Inflammatory macrophage treated with lipopolysaccharide for 4 hours (primary cell): ENCODE results near the gene FLII.

Experiments used
- DNase-seq: peaks from one replicate; pipeline ENCODE4 v3.0.0-alpha.2; 2020

The FLII gene

DNA sequence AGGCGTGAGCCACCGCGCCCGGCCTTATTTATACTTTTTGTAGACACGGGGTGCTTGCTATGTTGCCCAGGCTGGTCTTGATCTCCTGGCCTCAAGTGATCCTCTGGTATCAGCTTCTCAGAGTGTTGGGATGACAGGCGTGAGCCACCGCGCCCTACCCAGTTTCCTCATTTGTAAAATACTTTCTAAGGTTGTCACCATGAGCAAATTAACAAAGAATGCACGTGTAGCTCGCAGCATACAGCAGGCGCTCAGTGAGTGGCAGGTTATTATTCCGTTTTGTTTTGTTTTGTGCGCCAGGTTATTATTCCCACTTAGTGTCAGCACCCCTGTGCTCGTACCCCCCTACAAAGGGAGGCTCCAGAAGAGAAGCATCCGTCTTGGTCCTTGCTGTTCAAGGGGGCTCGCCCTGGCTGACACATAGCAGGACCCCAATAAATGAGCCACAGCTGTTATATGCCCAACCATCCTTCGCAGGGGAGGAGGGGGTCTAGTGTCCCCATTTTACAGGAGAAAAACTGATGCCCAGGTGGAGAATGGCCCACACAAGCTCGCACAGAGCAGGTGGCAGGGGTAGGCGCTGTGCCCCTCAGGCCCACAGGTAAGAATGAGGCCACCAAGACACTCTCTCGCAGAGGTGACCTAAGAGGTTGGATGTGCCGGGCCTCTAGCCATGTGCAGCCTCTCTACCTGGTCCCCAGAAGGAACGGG is 1.2 kb upstream of the FLII start:
- DNase-seq, result no peak

DNA sequence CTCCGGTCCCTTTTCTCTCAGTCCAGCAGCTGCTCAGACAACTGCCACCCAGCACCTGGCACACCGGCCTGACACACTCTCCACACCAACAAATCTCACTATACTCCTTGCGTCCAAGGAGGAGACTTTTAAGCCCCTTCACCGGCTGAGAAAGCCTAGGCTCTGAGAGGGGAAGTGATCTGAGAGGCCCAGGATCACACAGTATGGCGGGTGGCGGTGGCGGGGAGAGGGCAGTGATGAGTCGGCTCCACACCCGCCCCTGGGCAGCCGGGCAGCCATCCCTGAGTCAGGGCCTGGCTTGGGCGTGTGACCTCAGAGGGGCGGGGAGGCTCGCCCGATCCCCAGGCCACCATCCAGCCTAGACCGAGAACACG is 569 bp downstream of the FLII start:
- DNase-seq, result peak; percentile 93

DNA sequence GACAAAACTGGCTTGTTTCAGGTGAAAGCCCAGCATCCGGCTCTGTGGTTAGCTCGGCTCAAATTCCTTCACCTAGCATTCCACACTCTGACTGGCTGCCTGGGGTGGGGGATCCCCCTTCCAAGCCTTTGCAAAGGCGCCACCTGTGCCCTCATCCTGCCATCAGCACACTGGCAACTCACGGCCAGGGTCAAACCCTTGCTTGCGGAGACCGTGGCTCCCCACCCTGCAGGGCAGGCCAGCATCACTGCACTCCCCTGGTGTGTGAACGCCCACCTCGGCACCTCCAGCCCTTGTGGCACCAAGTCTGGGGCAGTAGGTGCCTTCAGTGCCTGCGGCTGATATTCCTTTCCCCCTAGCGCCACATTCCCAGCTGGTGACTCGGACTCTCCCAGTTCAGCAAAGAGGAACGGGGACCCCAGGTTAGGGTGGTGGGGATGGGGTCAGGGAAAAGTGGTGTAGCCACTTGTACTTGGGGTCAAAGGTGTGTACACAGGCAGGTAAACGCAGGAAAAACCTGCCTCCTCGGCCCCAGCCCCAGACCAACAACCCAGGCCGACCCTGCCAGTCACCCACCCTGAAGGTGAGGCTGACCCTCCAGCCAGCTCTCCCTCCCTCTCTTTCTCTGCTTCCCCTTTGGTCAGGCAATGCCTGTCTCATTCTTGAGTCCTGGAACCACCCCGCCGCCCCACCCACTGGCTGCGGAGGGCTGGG is 1.1 kb downstream of the FLII start:
- DNase-seq, result peak; percentile 80

DNA sequence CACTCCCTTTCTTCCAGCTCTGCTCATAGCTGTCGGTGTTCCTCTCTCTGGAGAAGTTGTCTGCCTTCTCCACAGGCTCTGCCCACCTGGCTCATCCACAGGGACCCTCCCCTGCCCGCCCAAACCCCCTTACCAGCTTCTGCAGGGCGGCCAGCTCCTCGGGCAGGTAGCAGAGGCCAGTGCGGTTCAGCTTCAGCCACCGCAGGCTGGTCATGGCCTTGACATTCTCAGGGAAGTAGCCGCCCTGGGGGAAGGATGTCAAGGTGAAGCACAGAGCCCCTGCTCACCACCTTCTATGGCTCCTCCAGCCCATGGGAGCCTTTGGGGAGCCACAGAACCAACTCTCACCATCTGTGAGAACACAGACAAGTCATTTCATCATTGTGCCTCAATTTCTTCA is 1.8 kb downstream of the FLII start:
- DNase-seq, result no peak

DNA sequence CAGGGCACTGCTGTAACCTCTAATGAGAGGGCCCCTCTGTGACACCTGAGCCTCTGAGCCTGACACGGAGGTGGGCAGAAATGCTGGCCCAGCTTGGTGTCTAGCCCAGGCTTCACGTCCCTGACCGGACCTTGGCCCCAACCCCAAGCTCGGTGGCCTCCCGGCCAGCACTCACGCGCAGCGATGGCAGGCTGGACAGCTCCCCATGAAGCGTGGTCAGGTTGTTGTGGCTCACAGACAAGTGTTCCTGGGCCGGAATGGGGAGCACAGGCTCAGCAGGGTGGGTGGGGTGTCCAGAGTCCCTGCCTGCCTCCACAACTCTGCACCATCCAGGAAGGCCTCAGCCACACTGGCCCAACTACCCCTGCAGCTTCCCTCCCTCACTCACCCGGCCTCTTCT is 2.2 kb downstream of the FLII start:
- DNase-seq, result no peak

DNA sequence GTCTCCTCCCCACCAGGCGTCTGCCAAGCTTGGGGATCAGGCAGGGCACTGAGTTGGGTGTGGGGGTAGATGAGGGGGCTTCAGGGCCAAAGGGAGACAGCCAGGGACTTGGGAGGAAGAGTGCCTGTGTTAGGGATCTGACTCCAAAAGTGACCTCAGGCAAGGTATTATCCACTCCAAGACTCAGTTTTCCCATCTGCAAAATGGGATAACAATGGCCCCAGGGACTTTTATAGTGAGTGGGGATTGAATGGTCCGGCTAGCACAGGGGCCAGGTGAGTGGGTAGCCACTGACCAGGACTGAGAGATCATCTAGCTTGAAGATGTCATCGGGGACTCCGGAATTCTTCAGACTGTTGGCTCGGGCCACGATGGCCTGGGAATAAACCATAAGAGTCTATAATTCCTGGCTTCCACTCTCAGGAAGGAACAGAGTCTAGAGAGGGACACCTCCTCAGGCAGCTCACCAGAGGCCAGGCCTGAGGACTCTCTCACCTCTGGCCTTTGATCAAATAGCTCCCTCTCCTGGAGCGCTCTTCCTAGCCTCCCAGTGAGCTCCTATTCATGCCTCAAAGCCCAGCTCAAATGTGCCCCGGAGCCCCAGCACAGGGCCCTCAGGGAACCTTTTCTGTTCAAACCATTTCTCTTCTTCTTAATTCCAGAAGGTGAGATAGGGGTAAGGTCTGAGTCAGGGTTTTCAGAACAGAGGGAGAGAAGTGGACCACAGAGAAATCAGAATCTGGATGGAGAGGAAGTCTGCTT is 3.5 kb downstream of the FLII start:
- no peak for DNase-seq

DNA sequence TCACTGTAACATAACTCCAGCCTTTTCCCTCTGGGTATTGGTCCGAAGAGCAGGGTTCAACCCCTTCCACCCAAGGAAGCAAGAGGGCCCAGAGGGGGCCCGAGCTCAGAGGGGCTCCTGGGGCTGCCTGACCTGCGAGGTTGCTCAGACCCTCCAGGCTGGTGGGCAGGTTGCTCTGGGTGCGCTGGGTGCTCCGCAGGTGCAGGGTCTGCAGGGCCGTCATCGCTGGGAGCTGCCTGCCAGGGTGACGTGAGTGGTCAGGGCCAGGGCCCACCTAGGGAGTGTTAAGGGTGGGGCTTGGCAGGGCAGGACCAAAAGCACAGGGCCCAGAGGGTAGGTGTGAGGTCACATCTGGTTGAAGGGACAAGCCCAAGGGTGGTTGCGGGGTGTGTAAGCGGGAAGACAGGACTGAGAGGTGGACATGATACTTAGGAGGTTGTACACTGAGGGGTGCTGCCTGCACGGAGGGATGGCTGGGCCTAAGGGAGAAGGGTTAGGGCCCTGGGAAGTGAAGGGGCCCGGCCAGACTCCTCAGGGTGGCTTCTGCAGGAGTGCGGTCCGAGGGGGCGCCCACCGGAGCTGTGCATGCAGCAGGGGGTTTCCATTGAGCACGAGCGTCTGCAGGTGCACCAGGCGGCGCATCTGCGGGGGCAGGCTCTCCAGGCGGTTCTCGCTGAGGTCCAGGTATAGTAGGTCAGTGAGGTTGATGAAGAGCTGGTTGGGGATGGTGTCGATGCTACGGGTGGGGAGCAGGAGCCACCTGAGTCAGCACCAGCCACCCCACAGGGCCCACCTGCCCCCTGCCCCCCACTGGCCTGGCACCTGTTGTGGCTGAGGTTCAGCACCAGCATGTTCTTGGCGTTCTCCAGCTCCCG is 4.4 kb downstream of the FLII start:
- no peak for DNase-seq

DNA sequence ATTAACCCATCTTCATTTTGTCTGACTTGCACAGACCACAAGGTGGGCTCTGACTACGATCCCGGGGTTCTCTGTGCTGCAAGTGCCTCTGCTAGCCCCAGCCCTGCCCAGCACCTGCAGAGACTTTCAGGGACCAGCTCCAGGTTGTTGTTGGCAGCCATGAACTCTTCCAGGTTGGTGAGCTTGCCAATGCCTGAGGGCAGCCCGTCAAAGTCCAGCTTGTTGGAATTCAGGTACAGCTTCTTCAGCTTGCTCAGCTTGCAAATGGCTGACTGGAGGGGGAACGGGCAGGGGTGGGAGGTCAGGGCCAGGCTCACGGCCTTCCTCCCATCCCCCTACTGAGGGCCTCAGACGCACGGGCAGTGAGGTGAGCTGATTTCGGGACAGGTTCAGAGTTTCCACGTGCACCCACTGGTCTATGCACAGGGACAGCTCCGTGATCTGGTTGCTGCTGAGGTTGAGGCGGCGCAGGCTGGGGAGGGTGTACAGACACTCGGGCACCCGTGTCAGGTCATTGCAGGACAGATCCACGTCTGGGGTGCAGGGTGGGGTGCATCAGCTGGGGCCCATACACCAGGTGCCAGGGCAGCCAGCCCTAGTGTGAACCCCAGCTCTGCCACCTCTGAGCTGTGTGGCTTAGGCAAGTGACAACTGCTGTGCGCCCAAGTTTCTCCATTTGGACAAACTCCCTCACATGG is 5.2 kb downstream of the FLII start:
- no peak for DNase-seq

DNA sequence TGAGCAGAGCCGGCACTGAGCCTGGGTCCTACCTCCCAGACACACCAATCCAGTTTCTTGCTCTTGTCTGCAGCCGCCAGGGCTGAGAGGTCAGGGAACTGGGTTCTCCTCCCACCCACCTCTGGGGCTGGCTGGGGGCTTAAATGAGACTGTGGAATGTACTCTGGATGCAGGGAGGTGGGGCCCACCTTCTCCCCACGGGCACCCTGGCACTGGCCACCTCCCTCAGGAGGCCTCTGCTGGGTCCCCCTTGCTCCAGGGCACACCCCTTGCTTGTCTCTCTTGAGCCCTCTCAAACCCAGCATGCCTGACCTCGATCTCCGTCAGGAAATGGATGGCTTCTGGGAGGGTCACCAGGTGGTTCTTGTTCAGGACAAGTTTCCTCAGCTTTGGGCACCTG is 6.4 kb downstream of the FLII start:
- DNase-seq, result no peak

DNA sequence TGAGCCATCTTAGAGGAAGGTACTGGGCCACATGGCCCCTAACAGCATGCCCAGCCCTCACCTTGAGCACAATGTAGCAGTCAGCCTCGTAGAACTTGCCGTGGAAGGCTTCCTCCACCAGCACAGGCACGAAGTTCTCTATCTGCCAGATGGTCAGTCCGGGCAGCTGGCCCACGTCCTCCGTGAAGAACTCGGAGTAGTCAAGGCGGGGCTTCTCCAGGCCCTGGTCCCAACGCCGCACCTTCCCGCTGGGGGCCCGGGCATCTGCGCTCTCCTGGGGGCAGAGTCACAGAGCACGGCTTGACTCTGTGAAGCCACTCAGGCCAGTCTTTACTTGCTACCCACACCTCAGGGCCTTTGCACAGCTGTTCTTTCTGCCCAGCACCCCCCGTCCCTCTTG is 7.3 kb downstream of the FLII start:
- DNase-seq, result no peak

DNA sequence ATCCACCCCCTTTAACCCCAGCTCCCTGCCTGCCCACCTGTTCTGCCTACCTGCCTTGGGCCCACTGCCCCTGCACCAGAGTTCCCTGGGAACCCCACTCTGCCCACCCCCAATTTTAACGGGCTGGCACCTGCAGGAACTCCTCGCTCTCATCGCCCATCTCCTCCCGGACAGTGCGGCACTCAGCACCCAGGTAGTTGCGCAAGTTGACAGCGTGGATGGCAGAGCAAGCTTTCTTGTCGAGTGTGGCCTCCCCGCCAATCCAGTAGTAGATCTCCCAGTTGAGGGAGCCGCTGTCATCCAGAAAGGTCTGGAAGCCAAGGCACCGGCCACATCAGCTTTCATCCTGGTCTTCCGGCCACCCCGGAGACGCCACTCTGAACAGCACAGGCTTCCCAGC is 7.8 kb downstream of the FLII start:
- DNase-seq, result no peak

DNA sequence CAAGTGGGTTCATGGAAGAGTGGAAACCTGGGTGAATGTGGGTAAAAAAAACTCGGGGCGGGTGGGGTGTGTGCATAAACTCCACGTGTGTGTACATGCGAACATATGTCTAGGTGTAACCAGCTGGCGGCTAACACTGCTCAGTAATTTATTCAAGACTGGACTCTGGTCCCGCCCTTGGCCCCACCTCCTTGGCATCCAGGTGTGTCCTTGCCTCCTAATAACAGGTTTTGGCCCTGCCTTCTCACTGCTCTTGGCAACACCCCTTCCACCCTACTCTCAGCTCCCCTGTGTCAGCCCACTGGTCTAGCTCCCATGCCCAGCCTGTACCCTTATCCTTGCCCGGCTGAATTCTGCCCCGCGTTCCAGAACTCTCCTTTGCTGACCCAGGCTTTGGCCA is 8.3 kb downstream of the FLII start:
- no peak for DNase-seq

DNA sequence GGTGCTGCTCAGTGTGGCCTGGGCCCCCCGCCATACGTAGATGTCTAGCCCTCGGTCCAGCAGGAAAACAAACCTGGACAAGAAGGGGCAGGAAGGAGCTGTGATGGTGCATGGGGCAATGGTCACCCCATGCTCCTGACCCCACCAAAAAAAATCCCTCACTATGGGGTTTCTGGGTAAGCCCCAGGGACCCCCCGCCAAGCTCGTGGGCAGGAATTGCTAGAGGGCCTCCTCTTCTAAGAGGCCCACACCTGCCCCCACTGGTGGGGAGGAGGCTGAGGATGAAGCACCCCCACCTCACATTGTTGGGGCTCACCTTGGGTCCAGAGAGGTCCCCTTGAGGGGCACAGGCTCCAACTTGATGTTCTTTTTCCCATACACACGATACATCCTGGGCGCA is 9.7 kb downstream of the FLII start:
- DNase-seq, result no peak

DNA sequence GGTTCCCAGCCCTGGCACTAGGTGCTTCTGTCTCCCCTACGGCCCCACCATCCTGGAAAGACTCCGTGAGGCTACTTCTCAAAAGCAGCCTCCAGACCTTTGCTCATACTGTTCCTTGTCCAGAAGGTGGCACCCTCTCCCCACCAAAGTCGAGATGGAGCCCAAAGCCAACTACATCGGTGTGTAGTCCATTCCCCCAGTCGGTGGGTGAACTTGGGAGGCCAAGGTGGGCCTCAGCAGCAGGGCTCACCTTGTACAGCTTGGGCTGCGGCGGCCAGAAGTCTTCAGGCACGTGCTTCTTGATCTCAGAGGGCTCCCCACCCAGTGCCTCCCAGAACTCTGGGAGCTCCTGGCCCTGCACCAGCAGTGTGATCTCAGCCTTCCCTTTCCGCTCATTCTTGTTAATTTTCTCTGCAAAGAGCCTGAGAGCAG is 10.2 kb downstream of the FLII start:
- peak; percentile 57 for DNase-seq

DNA sequence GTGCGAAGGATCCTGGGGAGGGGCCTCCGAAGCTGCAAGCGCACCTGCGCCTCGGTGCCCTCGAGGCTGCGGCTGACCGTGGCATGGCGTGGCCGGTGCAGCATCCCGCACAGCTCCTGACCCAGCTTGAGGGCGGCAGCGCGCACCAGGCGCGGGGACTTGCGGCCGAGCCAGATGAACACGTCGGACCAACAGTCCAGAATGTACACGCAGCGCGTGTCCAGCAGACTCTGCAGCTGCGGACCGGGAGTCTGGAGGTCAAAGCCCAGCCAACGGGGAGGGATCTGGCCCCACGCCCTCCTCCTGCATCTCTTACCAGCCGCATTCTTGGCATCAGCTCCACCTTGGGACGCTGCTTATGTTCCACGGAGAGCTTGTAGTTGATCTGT is 10.9 kb downstream of the FLII start:
- DNase-seq, result no peak

DNA sequence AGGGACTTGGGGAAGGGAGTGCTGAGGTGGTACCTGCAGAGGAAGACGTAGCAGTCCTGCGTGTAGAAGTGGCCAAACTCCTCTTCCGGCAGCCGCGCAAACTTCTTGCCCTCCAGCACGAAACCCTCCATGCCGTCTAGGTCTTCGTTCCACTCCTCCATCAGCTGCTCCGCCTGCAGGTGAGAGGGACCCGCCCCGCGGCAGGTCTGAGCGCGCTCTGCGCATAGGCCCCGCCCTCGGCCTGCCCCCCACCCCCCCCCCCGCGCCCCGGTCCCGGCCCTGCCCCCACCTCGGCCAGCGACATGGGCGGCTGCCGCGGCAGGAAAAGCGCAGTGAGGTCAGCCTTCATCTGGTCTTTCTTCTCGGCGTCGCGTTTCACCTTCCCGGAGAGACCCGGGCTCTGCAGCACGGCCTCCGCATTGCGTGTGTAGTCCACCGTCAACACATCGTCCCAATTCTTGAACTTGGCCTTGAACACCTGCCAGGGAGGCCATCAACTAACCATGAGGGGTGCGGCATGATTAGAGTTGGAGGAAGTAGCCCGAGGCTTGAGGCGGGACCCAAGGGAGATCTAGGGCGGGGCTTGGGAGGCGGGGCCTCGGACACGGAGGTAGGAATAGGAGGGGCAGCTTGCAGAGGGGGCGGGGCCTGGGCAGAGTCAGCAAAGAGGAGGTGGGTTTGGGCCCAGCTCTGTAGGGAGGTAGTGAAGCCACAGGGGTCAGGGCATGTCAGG is 11.5 kb downstream of the FLII start:
- peak; percentile 63 for DNase-seq

DNA sequence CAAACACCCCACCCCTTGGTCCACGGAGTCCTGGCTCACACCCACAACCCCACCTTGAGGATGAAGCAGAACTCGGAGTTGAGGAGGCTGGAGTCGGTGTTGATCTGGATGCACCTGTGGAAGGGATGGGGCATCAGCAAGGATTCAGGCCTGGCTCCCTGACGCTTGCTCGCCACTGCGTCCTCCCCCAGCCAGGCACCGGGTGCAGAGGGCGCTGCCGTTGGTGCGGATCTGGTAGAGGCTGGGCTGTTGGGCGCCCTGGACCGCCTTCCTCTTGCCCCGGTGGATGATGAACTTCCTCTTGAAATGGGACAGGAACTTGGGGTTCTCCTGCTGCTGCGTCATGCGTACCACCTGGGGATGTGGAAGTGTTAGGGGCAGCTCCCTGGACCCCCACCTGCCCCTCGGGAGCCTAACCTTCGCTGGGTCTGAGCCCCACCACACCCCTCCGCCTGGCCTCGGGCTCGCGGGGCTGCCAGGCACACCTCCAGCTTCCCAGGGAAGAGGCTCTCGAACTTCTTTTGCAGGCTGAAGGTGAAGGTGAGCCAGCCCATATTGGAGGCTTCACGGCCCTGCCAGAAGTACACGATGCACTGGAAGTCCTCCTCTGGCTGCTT is 12.3 kb downstream of the FLII start:
- no peak for DNase-seq

DNA sequence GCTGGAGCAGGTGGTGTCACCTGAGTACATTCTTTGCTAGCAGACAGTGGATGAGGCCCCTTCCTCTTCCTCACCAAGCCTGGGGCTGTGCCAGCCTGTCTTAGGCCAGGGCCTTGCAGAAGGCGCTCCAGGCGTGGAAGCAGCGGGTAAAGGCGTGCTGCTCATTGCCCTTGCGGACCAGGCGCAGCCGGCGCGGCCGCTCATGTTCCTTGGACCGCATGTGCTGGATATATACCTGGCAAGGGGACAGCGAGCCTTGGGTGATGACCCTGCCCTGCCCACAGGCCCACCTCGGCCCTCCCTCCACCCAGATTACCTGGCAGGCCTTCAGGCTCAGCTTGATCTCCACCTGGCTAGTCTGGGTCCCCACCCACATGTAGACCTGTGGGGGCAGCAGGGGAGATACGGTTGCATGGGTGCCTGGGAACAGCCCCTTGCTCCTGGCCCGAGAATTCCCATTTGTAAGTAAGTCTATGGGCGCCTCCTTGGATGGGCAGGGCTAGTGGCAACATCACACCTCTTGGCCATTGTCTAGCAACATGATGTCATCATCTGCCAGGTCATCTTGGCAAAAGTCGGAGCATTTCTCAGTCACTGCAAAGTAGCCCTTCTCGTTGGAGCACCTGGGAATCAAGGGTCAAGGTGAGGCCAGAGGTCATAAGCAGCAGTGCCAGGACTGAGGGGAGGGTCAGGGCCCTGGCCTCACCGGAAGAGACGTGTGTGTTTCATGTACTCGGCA is 13.3 kb downstream of the FLII start:
- DNase-seq, result no peak

DNA sequence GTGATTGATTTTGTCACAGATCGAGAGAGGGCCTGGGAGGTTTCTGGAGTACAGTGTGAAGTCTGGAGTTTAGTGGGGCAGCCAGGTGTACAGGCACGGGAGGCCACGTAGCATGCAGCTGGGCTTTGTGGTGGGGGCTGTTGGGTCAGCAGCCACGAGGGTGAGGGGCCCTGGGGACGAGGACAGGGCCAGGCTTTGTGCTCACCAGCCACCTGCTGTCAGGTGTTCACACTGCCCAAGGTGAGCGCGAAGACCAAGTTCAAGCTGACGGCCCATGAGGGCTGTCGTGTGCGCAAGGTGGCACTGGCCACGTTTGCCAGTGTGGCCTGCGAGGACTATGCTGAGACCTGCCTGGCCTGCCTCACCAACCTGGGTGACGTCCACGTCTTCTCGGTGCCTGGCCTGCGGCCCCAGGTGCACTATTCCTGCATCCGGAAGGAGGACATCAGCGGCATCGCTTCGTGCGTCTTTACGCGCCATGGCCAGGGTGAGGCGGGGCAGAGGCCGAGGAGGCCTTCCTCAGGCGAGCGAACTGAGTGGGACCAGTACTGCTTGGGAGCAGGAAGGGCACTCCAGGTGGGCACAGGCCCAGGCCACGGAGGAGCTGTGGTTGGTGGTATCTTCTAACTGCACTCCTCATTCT is 17.2 kb downstream of the FLII start:
- no peak for DNase-seq

DNA sequence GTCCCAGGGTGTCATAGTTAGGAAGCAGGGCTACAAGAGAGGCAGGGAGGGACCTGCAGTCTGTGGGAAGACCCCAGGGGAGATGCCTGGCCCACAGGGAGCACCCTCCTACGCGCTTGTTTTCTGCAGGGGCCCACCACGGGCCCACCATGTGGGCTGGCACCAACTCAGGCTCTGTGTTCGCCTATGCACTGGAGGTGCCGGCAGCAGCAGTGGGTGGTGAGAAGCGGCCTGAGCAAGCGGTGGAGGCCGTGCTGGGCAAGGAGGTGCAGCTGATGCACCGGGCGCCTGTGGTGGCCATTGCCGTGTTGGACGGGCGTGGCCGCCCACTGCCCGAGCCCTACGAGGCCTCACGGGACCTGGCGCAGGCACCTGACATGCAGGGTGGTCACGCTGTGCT is 18.1 kb downstream of the FLII start:
- DNase-seq, result no peak
